ENCODE data around the gene PCNP. TPM values are rescaled to one million over a fixed set of nuclear protein-coding genes. Genes with fewer than 3 reads are reported as not detected.
"Not testable (repeated sequence)": the region's sequence is repeated elsewhere in the genome, so short reads cannot be mapped to it uniquely, and the experiment has no call there.

PCNP gene
- polyA plus RNA-seq, 1 donor from 2014 or later = 280 TPM

DNA sequence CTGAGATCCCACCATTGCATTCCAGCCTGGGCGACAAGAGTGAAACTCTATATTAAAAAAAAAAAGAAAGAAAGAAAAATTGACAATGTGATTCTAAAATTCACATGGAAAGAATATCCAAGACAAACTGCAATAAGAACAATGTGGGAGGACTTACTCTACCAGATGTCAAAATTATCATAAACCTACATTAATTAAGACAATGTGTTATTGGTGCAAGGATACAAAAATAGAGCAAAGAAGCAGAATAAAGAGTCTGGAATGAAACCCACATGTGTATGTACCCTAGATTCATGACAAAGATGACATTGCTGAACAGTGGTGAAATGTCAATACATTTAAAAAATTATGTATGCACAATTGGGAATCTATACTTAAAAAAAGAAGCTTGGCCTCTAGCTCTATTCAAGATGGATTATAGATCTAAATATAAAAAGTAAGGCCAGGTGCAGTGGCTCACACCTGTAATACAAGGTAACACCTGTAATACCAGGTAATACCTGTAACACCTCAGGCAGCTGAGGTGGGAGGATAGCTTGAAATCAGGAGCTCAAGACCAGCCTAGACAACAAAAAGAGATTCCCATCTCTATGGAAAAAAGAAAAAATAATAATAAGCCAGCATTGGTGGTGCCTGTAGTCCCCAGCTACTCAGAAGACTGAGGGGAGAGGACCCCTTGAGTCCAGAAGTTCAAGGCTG is 57.3 kb downstream of the PCNP start (continued):
- TF ChIP-seq, protein P1, sequence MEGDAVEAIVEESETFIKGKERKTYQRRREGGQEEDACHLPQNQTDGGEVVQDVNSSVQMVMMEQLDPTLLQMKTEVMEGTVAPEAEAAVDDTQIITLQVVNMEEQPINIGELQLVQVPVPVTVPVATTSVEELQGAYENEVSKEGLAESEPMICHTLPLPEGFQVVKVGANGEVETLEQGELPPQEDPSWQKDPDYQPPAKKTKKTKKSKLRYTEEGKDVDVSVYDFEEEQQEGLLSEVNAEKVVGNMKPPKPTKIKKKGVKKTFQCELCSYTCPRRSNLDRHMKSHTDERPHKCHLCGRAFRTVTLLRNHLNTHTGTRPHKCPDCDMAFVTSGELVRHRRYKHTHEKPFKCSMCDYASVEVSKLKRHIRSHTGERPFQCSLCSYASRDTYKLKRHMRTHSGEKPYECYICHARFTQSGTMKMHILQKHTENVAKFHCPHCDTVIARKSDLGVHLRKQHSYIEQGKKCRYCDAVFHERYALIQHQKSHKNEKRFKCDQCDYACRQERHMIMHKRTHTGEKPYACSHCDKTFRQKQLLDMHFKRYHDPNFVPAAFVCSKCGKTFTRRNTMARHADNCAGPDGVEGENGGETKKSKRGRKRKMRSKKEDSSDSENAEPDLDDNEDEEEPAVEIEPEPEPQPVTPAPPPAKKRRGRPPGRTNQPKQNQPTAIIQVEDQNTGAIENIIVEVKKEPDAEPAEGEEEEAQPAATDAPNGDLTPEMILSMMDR (IDR thresholded peaks at IDR 0.05; ENCODE audit: poor library complexity, severe bottlenecking) = no peak
- no peak for TF ChIP-seq EP300 (conservative IDR thresholded peaks at IDR 0.05; ENCODE audit: poor library complexity, severe bottlenecking)

- H3K9me3 ChIP-seq (ENCODE audit: low read length); H3K4me2 ChIP-seq (ENCODE audit: low read length); H2AFZ ChIP-seq (ENCODE audit: low read depth, low read length); H3K27me3 ChIP-seq (ENCODE audit: insufficient read depth, low read depth, low read length); H3K9me2 ChIP-seq (ENCODE audit: insufficient read depth, low read length); H3F3A ChIP-seq (ENCODE audit: insufficient read depth, low read length, poor library complexity, severe bottlenecking); H3K9ac ChIP-seq (ENCODE audit: low read length); H3K79me2 ChIP-seq (replicated peaks; ENCODE audit: insufficient read depth, low read length); H3K4me3 ChIP-seq (ENCODE audit: low read length); H4K20me1 ChIP-seq (ENCODE audit: insufficient read depth); H3K36me3 ChIP-seq (ENCODE audit: insufficient read depth, low read length); H3K27ac ChIP-seq (ENCODE audit: low read length): not testable (repeated sequence)
Measured at GRCh38 chr3:101631959-101632358, 58.0 kb downstream of the PCNP start.

- Histone ChIP-seq H3K27me3 (ENCODE audit: insufficient read depth, low read depth, low read length) (no peaks in the 10 kb centered on the region), H3K27ac (ENCODE audit: low read length) (no peak overlapping the region), H3K36me3 (ENCODE audit: insufficient read depth, low read length) (no peaks in the 10 kb centered on the region), H3K4me3 (ENCODE audit: low read length) (no peak overlapping the region), H2AFZ (ENCODE audit: low read depth, low read length) (no peak overlapping the region), H3K79me2 (replicated peaks; ENCODE audit: insufficient read depth, low read length) (no peaks in the 10 kb centered on the region), H3K9ac (ENCODE audit: low read length) (no peak overlapping the region), H3K9me3 (ENCODE audit: low read length) (no peaks in the 10 kb centered on the region), H4K20me1 (ENCODE audit: insufficient read depth) (no peaks in the 10 kb centered on the region), H3K4me2 (ENCODE audit: low read length) (no peak overlapping the region), H3F3A (ENCODE audit: insufficient read depth, low read length, poor library complexity, severe bottlenecking) (no peaks in the 10 kb centered on the region), H3K9me2 (ENCODE audit: insufficient read depth, low read length) (no peaks in the 10 kb centered on the region)
- TF ChIP-seq SMC3 (conservative IDR thresholded peaks at IDR 0.05; ENCODE audit: poor library complexity) (no peak), EP300 (conservative IDR thresholded peaks at IDR 0.05; ENCODE audit: poor library complexity, severe bottlenecking) (no peak), REST (IDR thresholded peaks at IDR 0.05; ENCODE audit: borderline replicate concordance) (no peak), MXI1 (conservative IDR thresholded peaks at IDR 0.05; ENCODE audit: poor library complexity, severe bottlenecking) (no peak), POLR2AphosphoS5 (IDR thresholded peaks at IDR 0.05) (no peak), TAF1 (IDR thresholded peaks at IDR 0.05; ENCODE audit: low read depth) (no peak), EZH2 (IDR thresholded peaks at IDR 0.05; ENCODE audit: borderline replicate concordance, insufficient read depth, low read length, poor library complexity, severe bottlenecking) (no peak), RAD21 (conservative IDR thresholded peaks at IDR 0.05) (no peak)
- TF ChIP-seq, protein P1 (IDR thresholded peaks at IDR 0.05; ENCODE audit: poor library complexity, severe bottlenecking) = no peak
Measured at GRCh38 chr3:101632586-101632985, 58.6 kb downstream of the PCNP start.
